Brain microvascular endothelial cell (primary cell): ENCODE measurements around the gene CDHR5.

ENCODE experiments used
- DNase-seq: peaks from one replicate; pipeline ENCODE4 v3.0.0-alpha.2; 2020
- H3K27ac ChIP-seq: fragments of 250-450 bp; sonication (Bioruptor Pico); 2 replicates; pipeline ENCODE4 v1.5.1; 2020; ENCODE audit warnings: mild to moderate bottlenecking, moderate library complexity
- H3K27me3 ChIP-seq: fragments of 250-450 bp; sonication (Bioruptor Pico); replicated peaks from 2 replicates; pipeline ENCODE4 v1.5.1; 2020; ENCODE audit warnings: mild to moderate bottlenecking
- H3K36me3 ChIP-seq: fragments of 250-450 bp; sonication (Bioruptor Pico); replicated peaks from 2 replicates; pipeline ENCODE4 v1.5.1; 2020; ENCODE audit warnings: mild to moderate bottlenecking
- H3K4me3 ChIP-seq: 2 replicates; pipeline ENCODE4 v1.5.1; 2011; ENCODE audit warnings: low read depth, mild to moderate bottlenecking, control low read depth, low read length, moderate library complexity
- in situ Hi-C: cut with HindIII; loops from 2 replicates; pipeline ENCODE4 v1.10.0; 2017; ENCODE audit warnings: low sequenced_read_pairs, low pct_ligation_motif_present
- TF ChIP-seq, protein P1 (sequence below): IDR thresholded peaks from 2 replicates; pipeline ENCODE4 v1.5.1; 2011; ENCODE audit warnings: low read depth, mild to moderate bottlenecking, moderate library complexity, low read length, control low read depth, inconsistent platforms; ENCODE audit errors: missing control alignments

CDHR5 gene, protein sequence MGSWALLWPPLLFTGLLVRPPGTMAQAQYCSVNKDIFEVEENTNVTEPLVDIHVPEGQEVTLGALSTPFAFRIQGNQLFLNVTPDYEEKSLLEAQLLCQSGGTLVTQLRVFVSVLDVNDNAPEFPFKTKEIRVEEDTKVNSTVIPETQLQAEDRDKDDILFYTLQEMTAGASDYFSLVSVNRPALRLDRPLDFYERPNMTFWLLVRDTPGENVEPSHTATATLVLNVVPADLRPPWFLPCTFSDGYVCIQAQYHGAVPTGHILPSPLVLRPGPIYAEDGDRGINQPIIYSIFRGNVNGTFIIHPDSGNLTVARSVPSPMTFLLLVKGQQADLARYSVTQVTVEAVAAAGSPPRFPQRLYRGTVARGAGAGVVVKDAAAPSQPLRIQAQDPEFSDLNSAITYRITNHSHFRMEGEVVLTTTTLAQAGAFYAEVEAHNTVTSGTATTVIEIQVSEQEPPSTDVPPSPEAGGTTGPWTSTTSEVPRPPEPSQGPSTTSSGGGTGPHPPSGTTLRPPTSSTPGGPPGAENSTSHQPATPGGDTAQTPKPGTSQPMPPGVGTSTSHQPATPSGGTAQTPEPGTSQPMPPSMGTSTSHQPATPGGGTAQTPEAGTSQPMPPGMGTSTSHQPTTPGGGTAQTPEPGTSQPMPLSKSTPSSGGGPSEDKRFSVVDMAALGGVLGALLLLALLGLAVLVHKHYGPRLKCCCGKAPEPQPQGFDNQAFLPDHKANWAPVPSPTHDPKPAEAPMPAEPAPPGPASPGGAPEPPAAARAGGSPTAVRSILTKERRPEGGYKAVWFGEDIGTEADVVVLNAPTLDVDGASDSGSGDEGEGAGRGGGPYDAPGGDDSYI

DNA sequence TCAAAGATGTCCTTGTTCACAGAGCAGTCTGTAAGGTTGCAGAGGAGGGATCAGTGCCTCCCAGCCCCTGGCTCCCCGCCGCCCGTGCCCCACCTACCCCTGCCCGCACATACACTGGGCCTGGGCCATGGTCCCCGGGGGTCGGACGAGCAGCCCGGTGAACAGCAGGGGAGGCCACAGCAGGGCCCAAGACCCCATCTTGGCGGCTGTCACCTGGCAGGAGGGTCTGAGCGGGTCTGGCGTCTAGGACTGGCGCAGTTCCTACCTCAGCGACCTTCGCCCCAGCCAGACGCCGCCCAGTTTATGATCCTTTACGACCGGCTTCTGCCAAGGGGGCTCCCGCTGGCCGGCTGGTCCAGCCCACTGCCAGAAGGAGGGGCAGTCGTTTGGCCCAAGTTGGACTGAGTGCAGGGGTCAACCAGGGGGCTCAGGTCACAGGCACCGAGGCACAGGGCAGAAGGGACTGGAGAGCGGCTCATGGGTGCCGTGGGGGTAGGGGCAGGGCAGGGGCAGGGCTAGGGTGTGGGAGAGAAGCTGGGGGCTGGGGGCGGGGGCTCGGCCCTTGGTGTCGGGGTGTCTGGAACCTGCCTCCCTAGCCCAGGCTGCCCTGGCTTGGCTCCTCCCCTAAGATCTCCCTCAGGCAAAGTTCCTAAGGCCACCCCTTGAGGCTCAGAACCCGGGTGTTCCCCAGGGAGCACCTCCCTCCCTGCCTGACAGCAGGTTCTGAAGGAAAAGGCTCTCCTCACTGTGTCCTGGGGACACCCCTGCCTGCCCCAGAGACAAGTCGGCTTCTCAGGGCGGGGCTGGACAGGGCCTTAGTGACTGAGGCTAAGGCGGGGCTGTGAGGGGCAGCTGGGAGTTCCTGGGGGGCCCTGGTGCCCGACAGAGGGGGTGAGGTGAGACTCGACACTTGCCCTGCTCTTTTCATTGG, at the start of gene CDHR5:
CDHR5 (minus strand) TSS at position 251 of the 931 bp plus-strand sequence; CDS start at position 198, 53 bp downstream.
- TF ChIP-seq, protein P1, sequence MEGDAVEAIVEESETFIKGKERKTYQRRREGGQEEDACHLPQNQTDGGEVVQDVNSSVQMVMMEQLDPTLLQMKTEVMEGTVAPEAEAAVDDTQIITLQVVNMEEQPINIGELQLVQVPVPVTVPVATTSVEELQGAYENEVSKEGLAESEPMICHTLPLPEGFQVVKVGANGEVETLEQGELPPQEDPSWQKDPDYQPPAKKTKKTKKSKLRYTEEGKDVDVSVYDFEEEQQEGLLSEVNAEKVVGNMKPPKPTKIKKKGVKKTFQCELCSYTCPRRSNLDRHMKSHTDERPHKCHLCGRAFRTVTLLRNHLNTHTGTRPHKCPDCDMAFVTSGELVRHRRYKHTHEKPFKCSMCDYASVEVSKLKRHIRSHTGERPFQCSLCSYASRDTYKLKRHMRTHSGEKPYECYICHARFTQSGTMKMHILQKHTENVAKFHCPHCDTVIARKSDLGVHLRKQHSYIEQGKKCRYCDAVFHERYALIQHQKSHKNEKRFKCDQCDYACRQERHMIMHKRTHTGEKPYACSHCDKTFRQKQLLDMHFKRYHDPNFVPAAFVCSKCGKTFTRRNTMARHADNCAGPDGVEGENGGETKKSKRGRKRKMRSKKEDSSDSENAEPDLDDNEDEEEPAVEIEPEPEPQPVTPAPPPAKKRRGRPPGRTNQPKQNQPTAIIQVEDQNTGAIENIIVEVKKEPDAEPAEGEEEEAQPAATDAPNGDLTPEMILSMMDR, result no peak
- in situ Hi-C loops, result no loop called here
- no peaks in the 10 kb centered on the region for H3K36me3 ChIP-seq
- H3K27ac ChIP-seq, result no peak within 1 kb of the TSS
- DNase-seq, result no peak
- no peak within 1 kb of the TSS for H3K4me3 ChIP-seq
- peaks cover 2% of the 10 kb centered on the region for H3K27me3 ChIP-seq

DNA sequence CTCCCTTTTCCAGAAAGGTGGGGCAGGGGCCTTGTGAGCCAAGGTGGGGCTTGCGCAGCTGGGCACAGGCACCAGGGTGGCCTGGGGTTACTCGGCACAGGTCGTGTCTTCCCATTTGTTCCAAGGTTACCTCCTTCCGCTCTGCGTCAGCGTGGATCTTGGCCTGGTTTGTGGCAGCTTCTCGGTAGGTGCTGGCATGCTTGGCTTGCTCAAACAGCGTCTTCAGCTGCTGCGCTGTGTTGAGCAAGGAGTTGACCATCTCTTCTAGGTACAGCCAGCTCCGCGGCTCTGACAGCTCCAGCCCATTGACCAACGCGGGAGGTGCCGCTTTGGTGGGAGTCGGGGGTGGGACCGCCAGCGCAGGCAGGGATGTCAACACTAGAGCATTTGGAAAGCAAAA, 49.7 kb upstream of the CDHR5 start:
- in situ Hi-C loops, result no loop called here
- H3K27ac ChIP-seq, result no peak overlapping the region
- DNase-seq, result no peak
- TF ChIP-seq, protein P1, result no peak
- H3K36me3 ChIP-seq, result peaks cover 37% of the 10 kb centered on the region
- H3K4me3 ChIP-seq, result no peak overlapping the region
- no peaks in the 10 kb centered on the region for H3K27me3 ChIP-seq

DNA sequence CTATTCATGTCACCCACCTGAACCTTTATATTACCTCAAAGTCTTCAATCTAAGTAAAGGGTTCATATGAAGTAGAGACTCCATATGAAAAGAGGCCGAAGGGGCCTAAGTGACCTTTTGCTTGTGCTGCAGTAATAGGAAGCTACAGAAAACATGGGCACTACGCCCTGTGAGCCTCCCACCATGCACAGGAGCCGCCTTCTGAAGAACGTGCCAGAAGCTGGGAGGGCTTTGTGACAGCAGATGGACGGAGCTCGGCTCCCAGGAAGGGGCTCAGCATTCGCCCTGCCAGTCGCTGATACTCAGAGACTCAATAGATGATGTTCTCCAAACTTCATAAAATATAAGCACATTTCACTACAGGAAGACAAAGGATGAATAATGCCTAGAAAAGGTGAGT, 49.1 kb upstream of the CDHR5 start:
- in situ Hi-C loops, result no loop called here
- TF ChIP-seq, protein P1, result no peak
- peaks cover 36% of the 10 kb centered on the region for H3K36me3 ChIP-seq

DNA sequence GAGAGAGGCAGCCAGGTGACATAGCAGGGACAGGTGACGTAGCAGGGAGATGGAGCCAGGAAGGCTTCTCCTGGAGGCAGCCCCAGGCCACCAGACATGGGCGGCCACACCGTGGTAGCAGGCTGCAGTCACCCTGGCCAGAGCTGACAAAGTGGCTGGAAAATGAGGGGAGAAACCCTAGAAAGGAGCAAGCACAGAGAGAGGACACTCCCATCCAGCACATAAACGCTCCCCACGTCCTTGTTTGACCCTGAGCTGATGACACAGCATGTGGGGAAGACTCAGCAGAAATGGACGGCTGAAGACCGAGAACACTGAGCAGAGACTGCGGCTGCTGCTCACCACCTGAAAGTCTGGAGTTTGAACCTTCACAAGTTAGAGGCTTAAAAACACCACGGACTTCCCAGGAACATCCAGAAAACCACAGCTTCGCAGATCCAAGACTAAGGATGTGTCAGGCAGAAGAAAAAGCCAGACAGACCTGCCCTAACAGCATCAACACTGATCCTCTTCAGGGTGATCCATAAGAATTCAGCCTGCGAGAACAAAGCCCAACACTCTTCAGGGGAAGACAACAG, 41.0 kb upstream of the CDHR5 start:
- H3K27me3 ChIP-seq, result no peaks in the 10 kb centered on the region
- H3K4me3 ChIP-seq, result no peak overlapping the region
- in situ Hi-C loops, result no loop called here
- TF ChIP-seq, protein P1, result no peak
- H3K36me3 ChIP-seq, result peaks cover 16% of the 10 kb centered on the region
- DNase-seq, result no peak
- H3K27ac ChIP-seq, result no peak overlapping the region

More for the DNA sequence above, 49.1 kb upstream of the CDHR5 start:
- Histone ChIP-seq H3K27me3 (no peaks in the 10 kb centered on the region), H3K27ac (no peak overlapping the region), H3K4me3 (no peak overlapping the region)
- no peak for DNase-seq

DNA sequence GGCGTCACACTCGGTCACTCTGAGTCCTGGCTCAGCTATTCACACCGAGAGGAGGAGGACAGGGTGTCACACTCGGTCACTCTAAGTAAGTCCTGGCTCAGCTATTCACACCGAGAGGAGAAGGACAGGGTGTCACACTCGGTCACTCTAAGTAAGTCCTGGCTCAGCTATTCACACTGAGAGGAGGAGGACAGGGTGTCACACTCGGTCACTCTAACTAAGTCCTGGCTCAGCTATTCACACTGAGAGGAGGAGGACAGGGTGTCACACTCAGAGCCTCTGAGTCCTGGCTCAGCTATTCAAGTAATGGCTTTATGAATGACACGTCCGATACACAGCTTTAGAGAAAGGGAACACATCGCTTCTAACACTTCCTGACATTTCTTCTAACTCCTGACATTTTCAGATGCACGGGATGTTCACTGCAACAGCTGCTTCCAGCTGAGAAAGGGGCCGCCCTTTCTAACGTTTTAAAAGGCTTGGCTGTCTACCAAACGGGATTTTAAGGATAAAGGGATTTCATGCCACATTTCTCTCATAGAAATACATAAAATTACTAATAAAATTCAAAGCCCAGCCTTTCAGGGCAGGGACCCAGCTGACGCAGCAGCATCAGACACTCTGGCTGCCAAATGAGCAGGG, 40.4 kb upstream of the CDHR5 start:
- Histone ChIP-seq H3K36me3 (peaks cover 20% of the 10 kb centered on the region), H3K27me3 (no peaks in the 10 kb centered on the region), H3K27ac (no peak overlapping the region), H3K4me3 (no peak overlapping the region)
- DNase-seq, result no peak
- TF ChIP-seq, protein P1, result no peak
- in situ Hi-C loops, result no loop called here
